RPMI7951 (cell line): ENCODE results near the gene CA5A. TPM values are rescaled to one million over a fixed set of nuclear protein-coding genes. Genes with fewer than 3 reads are reported as not detected.

ENCODE experiments used
- DNase-seq: peaks from one replicate; pipeline ENCODE4 v3.0.0-alpha.2; 2012; ENCODE audit warnings: low read depth
- total RNA-seq: library from RNA; depleted of rRNA; stranded (reverse); fragments of >200 nt; shearing (Covaris generic); gene quantifications from 2 replicates; pipeline ENCODE4 v1.2.3, GENCODE V29; 2014

The CA5A gene
- total RNA-seq, 1 experiment from 2014 or later = not detected

GRCh38 chr16:87963400-87963799, 27.1 kb upstream of the CA5A start:
- DNase-seq = peak; percentile 78

- DNase-seq = no peak
These were observed 25.3 kb upstream of the CA5A start for GRCh38 chr16:87961623-87962022.

GRCh38 chr16:87960852-87961251, 24.5 kb upstream of the CA5A start:
- DNase-seq = no peak

- DNase-seq = no peak
These were observed 24.0 kb upstream of the CA5A start for GRCh38 chr16:87960296-87960695.

GRCh38 chr16:87959391-87959990, 23.2 kb upstream of the CA5A start:
- DNase-seq = no peak

- DNase-seq = no peak
These were observed 22.3 kb upstream of the CA5A start for GRCh38 chr16:87958632-87959031.

- DNase-seq = no peak
These were observed 21.2 kb upstream of the CA5A start for GRCh38 chr16:87957296-87958094.

- DNase-seq = peak; percentile 27
These were observed 20.3 kb upstream of the CA5A start for GRCh38 chr16:87956365-87957231.

- no peak for DNase-seq
These were observed 19.7 kb upstream of the CA5A start for GRCh38 chr16:87956098-87956364.

- no peak for DNase-seq
These were observed 19.2 kb upstream of the CA5A start for GRCh38 chr16:87955302-87956097.

- no peak for DNase-seq
These were observed 18.5 kb upstream of the CA5A start for GRCh38 chr16:87954826-87955225.

- no peak for DNase-seq
These were observed 18.0 kb upstream of the CA5A start for GRCh38 chr16:87954361-87954760.

- DNase-seq = no peak
These were observed 17.2 kb upstream of the CA5A start for GRCh38 chr16:87953308-87954215.

- DNase-seq = no peak
These were observed 16.4 kb upstream of the CA5A start for GRCh38 chr16:87952751-87953150.

- DNase-seq = no peak
These were observed 15.5 kb upstream of the CA5A start for GRCh38 chr16:87951552-87952538.

- DNase-seq = peak; percentile 99
These were observed 14.6 kb upstream of the CA5A start, which contains the start of gene BANP for GRCh38 chr16:87950765-87951551. BANP (plus strand) TSS chr16:87951434; CDS start chr16:87975116, 23,682 bp downstream.

- DNase-seq = no peak
These were observed 12.9 kb upstream of the CA5A start for GRCh38 chr16:87949071-87949744.

- DNase-seq = no peak
These were observed 12.4 kb upstream of the CA5A start for GRCh38 chr16:87948735-87949070.
